ENCODE data around the gene BCL2L14. TPM values are rescaled to one million over a fixed set of nuclear protein-coding genes. Genes with fewer than 3 reads are reported as not detected.

Gene BCL2L14
- polyA plus RNA-seq, 1 donor: 0.67 TPM

GRCh38 chr12:12054993-12055392 is 15.7 kb upstream of the BCL2L14 start:
- DNase-seq: no peak

- DNase-seq: no peak
These were observed 13.8 kb upstream of the BCL2L14 start for GRCh38 chr12:12056951-12057350.

GRCh38 chr12:12064596-12064995 is 6.1 kb upstream of the BCL2L14 start:
- DNase-seq: no peak

GRCh38 chr12:12068751-12069150 is 2.0 kb upstream of the BCL2L14 start:
- no peak for DNase-seq

- DNase-seq: no peak
These were observed 754 bp upstream of the BCL2L14 start for GRCh38 chr12:12069821-12070548.

GRCh38 chr12:12072064-12072760 is 1.5 kb downstream of the BCL2L14 start:
- DNase-seq: no peak

- DNase-seq: no peak
These were observed 8.6 kb downstream of the BCL2L14 start for GRCh38 chr12:12079291-12079690.

- DNase-seq: no peak
These were observed 11.2 kb downstream of the BCL2L14 start for GRCh38 chr12:12081836-12082497.

- no peak for DNase-seq
These were observed 12.9 kb downstream of the BCL2L14 start for GRCh38 chr12:12083688-12084087.

GRCh38 chr12:12086362-12086761 is 15.6 kb downstream of the BCL2L14 start:
- DNase-seq: no peak

GRCh38 chr12:12086973-12087692 is 16.4 kb downstream of the BCL2L14 start:
- DNase-seq: no peak

- no peak for DNase-seq
These were observed 16.9 kb downstream of the BCL2L14 start for GRCh38 chr12:12087693-12088034.

GRCh38 chr12:12088147-12088546 is 17.4 kb downstream of the BCL2L14 start:
- no peak for DNase-seq

GRCh38 chr12:12088761-12089160 is 18.0 kb downstream of the BCL2L14 start:
- DNase-seq: no peak

- DNase-seq: no peak
These were observed 20.3 kb downstream of the BCL2L14 start for GRCh38 chr12:12091071-12091470.

GRCh38 chr12:12091977-12092663 is 21.4 kb downstream of the BCL2L14 start:
- no peak for DNase-seq

GRCh38 chr12:12094481-12094880 is 23.7 kb downstream of the BCL2L14 start:
- no peak for DNase-seq

GRCh38 chr12:12095021-12095420 is 24.3 kb downstream of the BCL2L14 start:
- no peak for DNase-seq

GRCh38 chr12:12097891-12098690 is 27.4 kb downstream of the BCL2L14 start:
- no peak for DNase-seq

GRCh38 chr12:12098691-12099015 is 27.9 kb downstream of the BCL2L14 start:
- DNase-seq: no peak

- DNase-seq: no peak
These were observed 28.4 kb downstream of the BCL2L14 start for GRCh38 chr12:12099102-12099501.

All from left kidney (tissue), 2 donors.